Measurements from ENCODE around the gene RAB14. TPM values are rescaled to one million over a fixed set of nuclear protein-coding genes. Genes with fewer than 3 reads are reported as not detected.
"Not testable (repeated sequence)": the region's sequence is repeated elsewhere in the genome, so short reads cannot be mapped to it uniquely, and the experiment has no call there.

Gene RAB14
- total RNA-seq, 1 donor from 2014 or later, result 26.2 TPM

DNA sequence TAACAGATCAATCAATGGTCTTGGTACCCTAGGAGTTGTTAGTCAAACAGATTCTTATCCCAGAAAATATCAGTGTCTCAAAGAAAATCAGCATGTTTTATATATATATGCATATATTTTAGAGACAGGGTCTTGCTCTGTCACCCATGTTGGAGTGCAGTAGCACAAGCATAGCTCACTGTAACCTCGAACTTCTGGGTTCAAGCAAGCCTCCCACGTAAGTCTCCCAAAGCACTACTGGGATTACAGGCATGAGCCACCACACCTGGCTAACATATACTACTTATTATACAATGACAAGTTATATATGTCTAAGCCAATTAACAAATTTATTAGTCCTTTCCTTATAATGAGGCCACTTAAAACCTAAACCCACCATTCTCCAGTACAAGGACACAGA is 10.4 kb downstream of the RAB14 start:
- no peak for DNase-seq (ENCODE audit: low read depth in 2 of 2)

DNA sequence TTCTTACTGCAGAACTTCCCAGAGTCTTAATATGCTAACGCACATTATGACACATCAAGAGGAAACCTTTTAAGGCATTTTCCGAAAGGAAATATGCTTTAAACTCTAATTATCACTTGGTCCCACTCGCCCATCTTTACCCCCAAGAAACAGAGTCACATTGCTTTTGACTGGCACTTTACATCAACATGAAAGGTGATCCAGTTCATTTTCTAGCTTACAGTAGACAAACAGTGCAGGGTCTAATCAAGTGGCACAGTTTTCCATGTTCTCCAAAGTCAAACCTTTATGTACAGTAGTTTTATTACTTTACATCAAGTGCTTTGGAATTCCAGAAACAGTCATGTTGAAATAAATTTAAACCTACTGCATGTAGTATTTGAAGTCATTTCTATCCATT is 12.0 kb downstream of the RAB14 start:
- no peak for DNase-seq (ENCODE audit: low read depth in 2 of 2)

DNA sequence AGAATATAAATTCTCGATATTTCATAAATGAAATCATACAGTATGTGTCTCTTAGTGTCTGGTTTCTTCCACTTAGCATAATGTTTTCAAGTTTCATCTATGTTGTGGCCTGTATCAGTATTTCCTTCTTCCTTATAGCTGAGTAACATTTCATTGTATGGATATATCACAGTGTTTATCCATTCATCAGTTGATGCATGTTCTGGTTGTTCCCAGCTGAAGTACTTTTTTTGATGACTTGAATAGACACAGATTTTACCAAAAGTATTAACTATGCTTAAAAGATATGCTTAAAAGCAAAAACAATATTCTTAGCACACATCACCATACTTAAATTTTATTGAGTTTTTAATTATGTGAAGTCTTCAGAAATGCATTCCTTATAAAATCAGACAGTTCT is 12.7 kb downstream of the RAB14 start:
- no peak for DNase-seq (ENCODE audit: low read depth in 2 of 2)

DNA sequence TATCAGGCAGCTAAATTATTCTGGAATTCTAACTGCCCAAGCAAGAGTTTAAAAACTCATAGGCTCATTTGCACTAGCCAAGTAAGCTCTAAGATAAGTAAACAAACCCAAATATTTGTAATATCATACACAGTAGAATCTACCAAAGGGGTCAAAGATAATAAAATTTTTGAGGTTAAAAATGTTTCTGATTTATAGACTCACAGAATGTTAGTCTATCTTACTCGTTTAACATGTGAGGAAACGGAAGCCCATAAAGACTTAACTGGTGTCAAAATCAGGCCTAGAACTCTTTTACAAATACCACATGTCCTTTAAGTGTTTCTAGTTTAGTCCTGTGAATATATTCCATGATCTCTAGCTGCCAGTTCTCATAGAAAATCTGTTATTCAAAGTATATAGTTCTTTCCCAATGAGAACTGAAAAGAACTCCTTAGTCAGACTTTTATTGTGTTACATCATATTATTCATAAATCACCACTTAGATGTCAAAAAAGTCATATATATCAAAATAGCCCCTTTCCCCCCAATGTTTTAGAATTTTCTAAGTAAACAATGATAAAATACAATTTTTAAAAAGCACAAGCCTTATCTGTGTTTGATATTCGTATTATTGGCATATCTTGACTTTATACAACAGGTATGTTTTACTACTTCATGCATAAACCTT is 13.9 kb downstream of the RAB14 start:
- no peak for DNase-seq (ENCODE audit: low read depth in 2 of 2)

DNA sequence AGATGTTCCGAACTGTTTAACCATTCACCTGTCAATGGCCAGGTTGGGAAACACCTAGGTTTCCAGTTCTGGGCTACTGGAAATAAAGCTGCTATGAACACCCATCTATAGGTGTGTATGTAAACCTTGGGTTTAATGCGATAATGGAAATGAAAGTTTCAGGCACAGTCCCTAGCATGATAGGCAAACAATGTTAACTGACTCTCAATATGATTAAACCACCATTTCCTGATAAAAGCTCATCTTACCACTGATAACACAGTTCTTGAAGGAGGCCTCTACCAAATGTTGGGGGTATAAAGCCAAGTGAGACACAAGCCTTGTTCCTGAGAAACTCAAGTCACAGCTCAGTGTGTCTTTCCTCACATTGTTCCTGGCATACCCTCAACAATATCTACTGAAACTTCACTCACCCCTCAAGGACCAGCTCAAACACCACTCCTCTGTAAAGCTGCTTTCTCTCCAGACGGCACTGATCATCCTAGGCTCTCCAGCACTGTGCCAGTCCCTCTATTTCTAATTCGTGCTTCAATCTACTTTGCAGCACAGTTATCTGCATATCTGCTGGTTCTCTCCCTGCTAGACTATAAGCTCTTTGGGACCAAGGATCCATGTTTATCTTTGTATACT is 15.8 kb downstream of the RAB14 start:
- no peak for DNase-seq (ENCODE audit: low read depth in 2 of 2)

DNA sequence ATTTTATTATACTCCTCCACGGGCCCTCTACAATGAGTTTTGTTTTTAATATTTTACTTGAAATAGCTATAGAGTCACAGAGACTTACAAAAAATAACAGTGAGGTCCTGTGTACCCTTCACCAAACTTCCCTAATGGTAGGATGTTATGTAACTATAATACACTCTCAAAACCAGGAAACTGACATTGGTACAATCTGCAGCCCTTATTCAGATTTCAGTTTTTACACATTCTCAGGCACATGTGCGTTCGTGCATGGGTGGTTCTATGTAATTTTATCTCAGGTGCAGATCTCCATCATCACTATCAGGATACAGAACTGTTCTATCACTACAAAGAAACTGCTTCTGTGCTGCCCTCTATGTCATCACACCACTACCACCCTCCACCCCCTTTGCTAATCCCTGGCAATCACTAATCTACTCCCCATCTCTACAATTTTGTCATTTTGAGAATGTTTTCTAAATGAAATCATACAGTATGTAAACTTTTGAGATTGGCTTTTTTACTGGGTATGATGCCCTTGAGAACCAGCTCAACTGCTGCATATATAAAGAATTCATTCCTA is 16.4 kb downstream of the RAB14 start:
- DNase-seq (ENCODE audit: low read depth in 2 of 2), result no peak

DNA sequence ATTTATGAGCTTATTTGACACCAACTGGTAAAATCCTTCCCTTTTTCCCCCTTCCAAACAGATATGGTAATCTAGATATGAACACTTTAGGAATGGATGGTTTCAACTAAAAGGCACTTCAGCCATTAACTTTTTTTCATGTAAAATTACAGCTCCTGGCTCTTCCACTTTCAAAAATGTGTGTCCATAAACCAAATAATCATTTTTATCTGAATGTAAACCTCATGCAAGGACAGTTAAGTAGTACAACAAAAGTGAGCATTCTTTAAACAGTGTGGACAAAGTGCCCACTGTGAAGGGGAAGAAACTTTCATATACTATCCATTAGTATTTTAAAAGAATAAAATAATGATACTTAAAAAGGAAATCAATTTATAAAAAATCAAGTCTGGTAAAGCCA is 17.2 kb downstream of the RAB14 start:
- no peak for DNase-seq (ENCODE audit: low read depth in 2 of 2)

DNA sequence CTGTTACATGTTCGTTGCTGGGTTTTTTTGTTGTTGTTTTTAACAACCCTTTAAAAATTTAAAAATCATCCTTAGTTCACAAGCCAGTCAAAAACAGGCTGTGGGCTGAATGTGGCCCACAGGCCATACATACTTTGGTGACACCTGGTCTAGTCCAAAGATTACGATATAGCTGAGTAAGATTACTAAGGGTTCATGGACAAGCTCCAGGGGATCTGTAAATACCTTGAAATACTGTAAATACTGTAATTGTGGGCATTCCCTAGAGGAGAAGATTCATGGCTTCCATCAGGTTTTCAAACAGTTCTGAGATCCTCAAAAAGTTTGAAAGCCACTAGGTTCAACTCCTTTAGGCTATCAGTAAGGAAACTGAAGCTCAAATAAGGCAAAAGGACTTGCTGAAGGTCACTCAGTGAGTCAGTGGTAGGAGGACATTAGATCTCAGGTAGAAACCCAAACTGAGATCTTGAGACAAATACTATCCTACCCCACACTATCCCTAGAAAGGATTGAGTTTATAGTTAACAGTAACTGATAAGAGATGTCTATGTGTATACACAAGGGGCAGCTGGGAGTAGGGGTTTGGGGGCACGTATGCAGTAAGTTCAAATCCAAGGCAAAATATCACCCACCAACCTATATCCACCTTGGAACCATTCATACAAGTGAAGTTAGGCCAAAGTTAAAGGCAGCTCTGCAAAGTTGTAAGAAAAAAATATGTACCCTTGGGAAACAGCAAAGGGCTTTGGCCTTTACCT is 17.8 kb downstream of the RAB14 start:
- DNase-seq (ENCODE audit: low read depth in 2 of 2), result no peak

DNA sequence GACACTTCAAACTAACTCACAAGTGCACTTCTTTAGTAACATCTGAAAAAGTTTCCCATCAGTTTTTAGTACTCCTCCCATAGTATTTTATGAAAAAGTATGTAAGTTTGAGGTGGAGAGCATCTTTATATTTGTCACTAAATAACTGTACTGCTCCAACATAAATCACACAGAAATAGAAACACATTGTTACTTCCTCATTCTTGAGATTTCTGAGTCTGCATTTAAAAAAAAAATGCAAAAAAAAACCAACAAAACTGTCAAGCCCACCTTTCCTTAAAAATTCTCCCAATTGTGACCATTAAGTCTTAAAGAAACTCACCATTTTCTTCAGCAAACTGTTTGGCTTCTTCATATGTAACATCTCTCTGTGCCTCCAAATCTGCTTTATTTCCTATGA is 18.7 kb downstream of the RAB14 start:
- DNase-seq (ENCODE audit: low read depth in 2 of 2), result no peak

DNA sequence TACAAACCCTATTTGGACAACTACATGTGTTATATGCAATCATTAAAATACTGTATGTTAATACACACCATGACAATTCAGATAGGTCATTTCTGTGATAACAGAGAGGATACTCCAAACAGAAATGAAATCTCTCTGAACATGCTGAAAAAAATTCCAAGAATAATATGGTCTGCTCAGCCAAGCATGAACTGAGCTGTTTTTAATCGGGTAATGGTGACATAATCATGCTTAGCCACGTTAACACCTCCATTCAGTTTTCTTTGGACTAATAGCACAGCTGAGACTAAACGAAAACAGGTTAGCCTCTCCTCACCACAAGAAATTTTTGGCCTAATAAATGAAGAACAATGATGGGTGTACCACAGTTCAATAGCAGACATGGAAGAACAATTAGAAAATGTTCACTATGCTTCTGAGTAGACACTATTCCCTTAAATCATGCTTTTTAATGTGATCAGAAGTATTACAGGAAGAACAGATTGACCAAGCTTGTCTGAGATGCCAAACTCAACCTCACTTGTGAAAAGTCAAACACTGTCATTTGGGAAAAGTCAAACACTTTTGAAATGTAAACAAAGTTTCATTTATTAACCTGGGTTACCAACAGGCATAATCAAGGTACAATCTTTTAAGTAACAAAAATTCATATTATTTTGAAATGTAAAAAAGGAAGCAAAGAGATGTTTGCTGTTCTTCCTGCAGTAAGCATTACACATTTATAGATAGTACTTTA is 19.4 kb downstream of the RAB14 start:
- DNase-seq (ENCODE audit: low read depth in 2 of 2), result no peak

DNA sequence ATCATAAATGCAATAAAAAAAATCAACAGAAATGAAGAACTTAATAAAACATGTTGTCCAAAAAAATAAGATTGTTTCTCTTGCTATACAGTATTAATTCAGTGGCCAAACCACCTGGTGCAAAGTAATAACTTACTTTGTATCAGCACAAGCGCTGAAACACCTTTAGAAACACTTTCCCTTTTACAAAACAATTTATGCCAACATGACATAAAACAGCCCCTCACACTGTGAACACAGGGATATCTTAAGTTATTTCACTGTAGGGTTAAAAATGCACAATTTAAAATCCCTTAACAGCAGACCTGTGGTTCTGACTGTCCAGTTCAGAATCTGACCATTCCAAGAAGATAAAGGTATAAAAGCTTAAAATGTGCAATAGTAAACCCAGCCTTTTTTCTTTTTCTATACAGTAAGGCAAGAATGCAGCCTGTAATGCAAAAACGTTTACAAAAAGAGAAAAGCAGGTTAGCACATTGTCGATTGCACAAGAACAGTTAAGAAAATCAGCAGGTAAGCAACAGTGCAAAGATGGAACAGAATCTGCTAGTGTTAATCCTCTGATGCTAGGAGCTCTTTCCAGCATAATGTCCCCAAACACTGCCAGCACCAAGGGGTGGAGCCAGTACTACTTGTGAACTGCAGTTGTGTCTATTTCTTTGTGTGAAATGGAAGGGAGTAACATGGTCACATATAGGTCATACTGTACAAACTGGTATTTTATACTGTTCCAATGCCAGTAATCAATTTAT is 21.6 kb downstream of the RAB14 start:
- DNase-seq (ENCODE audit: low read depth in 2 of 2), result no peak

DNA sequence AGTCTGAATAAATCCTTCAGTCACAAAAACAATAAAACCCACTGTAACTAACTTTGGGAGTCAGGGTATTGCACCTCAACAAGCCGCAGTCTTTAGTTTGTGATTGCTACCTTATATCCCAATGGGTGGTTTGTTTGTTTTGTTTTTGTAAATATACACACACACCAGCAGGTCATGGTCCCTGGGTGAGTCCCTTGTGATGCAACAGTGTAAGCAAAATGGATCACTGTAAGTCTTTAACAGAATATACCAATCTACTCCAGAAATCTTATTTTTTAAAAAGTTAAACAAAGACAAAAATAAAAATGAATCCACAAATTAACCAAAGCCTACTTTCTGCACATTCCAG is 22.3 kb downstream of the RAB14 start:
- not testable (repeated sequence) for DNase-seq (ENCODE audit: low read depth in 2 of 2)

DNA sequence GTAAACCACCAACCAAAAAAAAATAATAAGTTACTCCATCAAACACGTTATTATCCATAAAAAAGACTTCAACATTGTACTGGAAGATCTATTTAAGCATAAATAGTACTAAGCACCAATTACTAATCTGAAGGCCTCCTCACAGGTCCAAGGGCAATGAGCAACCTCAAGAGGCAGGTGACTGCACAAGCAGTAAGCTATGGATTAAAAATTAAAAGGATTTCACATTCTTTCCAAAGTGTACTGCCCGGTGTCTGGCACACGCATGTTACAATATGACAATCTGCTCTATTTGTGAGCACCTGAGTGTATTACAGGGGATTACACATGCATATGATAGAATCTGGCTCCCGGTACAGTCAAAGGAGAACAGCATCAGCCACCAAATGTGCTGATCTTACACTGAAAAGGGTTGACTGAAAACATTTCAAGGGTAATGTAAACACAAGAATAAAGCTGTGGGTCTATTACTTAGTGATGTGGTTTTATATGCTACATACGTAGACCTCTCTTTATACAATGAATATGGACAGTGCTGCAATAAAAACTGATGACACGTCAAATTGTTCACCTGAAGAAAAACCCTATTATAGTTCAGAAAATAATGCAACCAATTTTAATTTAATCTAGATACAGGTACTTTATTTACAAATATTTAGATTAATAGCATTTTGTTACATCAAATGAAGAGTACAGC is 22.8 kb downstream of the RAB14 start:
- no peak for DNase-seq (ENCODE audit: low read depth in 2 of 2)

DNA sequence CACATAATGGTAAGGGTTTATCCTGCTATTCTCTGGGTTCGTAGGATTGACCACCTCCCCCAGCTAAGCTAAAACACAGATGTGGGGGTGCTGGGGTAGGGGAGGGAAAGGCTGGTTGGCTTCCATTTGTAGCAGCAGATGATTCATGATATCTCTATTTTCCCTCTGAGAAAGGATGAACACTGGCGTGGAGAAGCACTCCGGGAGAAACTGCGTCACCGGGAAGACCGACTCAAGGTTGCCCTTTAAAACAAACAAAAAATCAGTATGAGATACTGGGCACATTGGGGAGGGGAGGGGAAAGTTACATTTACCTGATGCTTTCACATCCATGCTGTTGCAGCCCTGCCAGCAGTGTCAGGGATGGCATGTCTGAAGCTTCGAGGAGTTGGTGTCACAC is 28.2 kb downstream of the RAB14 start:
- no peak for DNase-seq (ENCODE audit: low read depth in 2 of 2)

DNA sequence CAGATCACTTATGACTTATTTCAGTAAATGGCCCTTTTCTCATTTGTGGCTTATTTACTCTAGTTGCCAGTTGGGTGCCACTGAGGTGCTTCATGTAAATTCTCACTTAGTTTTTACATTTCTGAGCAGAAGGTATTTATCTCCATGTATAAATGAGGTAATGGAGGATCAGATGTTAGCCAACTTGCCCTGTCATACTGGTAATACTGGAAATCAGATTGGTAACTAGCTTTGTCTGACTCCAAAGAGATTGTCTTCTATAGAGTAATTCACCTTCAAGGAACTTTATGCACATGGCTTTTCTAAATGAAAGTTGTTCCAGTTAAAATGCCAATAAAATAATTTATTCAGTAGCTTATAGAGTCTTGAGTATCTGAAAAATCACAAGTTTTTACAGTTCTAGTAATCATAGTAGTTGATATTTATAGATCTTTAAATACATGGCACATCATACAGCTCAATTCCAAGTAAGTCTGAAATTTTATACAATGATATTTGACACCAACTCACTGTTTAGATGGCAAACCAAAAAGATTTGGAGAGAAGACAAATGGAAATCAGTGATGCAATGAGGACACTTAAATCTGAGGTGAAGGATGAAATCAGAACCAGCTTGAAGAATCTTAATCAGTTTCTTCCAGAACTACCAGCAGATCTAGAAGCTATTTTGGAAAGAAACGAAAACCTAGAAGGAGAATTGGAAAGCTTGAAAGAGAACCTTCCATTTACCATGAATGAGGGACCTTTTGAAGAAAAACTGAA is 28.8 kb downstream of the RAB14 start:
- DNase-seq (ENCODE audit: low read depth in 2 of 2), result no peak

DNA sequence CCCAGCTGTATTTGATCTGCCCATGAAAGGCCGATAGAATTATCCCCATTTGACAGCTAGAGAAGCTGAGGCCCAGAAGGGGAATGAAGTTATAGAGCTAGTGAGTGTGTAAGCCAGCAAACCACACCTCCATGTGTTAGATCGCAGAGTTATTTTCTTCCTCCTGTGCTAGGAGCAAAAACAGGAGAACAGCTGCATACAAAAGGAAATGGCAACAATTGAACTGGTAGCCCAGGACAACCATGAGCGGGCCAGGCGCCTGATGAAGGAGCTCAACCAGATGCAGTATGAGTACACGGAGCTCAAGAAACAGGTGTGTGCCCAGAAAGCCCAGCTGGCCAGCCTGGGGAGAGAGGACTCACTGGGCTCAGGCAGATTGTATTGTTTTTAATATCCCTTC is 30.4 kb downstream of the RAB14 start:
- DNase-seq (ENCODE audit: low read depth in 2 of 2), result peak; percentile 3 to 84

DNA sequence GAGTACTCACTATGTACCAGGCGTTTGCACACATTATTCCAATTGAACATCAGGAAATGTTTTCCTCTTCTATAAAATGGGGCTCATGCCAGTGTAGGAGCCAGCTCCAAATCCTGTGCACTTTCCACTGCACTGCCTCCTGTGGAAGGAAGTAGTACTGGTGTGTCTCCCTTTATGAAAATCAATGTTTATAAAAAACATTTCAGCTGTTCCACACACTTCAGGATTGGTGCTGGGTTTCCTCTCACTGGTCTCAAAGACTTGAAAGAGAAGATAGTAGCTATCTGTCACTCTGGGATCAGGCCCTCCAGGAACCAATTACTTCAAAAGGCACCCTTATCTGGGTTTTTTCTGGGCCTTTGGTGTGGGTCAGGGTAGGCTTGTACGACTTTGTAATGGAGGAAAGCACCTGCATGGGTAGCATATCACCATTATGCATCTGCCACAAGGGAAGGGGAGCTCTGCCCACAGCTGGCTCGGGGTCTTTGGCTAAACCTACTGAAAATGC is 32.5 kb downstream of the RAB14 start:
- peak; percentile 23 to 33 for DNase-seq (ENCODE audit: low read depth in 2 of 2)

DNA sequence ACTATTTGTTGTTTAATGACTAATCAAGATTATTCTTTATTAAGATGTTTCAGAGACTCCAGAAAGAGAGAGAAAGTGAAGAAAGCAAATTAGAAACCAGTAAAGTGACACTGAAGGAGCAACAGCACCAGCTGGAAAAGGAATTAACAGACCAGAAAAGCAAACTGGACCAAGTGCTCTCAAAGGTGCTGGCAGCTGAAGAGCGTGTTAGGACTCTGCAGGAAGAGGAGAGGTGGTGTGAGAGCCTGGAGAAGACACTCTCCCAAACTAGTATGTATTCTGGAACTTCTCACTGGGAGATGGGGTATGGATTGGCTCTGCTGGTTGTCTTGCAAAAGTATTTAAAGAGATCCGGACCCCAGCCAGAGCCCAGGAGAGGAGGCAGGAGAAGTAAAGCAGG is 33.6 kb downstream of the RAB14 start:
- DNase-seq (ENCODE audit: low read depth in 2 of 2), result no peak

DNA sequence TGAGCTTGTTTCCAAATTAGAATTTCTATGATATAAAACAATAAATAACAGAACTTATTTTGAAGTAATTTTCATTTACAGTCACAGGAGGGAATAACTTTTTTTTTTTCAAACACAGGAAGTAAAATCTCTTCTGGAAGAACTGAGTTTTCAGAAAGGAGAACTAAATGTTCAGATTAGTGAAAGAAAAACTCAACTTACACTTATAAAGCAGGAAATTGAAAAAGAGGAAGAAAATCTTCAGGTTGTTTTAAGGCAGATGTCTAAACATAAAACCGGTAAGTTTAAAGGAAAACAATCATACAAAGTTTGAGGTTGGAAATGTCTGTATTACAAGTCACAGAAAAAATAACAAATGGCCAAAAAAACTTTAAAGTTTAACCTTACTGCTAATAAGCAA is 41.6 kb downstream of the RAB14 start:
- DNase-seq (ENCODE audit: low read depth in 2 of 2), result no peak

DNA sequence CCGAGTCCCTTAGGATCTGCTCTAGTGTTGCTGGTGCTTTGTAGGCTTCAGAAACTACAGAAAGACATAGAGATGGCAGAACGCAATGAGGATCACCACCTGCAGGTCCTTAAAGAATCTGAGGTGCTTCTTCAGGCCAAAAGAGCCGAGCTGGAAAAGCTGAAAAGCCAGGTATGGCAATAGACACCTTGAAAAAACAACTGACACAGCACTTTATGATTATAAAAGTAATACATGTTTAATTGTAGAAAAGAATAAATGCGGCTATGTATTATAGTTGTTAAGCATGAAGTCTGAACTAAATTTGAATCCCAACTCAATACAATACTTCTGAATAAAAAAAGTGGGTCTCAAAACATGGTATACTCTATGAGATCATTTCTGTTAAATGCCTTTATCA is 43.7 kb downstream of the RAB14 start:
- no peak for DNase-seq (ENCODE audit: low read depth in 2 of 2)
